CD4-positive, alpha-beta T cell treated with Interleukin-2 at 100 ng/mL for 4 hours (primary cell): ENCODE data around the gene SUGCT.

Experiments
- DNase-seq: peaks from one replicate; pipeline ENCODE4 v3.0.0-alpha.2; 2020; ENCODE audit warnings: low spot score

SUGCT gene

DNA sequence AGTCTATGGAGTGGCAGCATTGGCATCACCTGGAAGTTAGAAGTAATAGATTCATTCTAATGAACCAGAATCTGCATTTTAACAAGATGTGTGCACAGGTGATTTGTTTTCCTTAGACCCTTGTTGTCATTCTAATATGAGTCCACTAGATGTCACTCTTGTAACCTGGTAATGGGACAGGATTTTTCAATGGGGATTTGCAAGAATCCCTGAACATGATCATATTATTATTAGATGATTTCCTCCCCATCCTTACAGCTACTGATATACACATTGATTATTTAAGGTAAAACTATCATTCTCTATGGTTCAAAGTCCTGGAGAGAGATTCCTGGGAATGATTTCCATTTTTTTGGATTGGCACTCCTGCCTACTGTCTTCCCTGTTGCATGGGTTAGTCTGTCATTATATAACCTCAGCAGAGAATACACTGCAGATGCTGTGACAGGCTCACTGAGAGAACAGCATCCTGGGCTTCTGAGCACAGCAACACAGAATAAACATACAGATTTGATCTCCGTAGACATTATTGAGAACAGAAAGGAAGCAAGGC, 194.9 kb downstream of the SUGCT start:
- peak; percentile 35 for DNase-seq

GRCh38 chr7:40330408-40330807, 195.6 kb downstream of the SUGCT start:
- no peak for DNase-seq

DNA sequence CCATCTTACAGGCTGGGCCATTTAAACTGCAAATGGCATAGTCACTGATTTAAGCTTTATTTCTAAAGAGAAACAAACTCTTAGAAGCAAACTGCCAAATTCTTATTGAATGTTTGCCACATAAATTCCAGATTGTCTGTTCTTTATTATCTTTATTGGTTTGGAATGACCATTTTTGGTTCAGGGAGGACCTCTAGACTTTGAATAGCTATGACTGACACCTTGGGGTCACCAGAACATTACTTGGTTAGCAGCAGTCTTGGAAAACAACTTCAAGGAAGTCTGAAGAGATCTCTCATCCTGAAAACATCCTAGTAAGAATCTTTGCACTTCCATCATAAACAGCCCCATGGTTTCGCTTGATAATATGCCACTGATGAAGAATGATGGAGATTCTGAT, 197.1 kb downstream of the SUGCT start:
- DNase-seq, result no peak

GRCh38 chr7:40332516-40332915, 197.7 kb downstream of the SUGCT start:
- no peak for DNase-seq

- no peak for DNase-seq
Measured at GRCh38 chr7:40341836-40342235, 207.0 kb downstream of the SUGCT start.

- no peak for DNase-seq
Measured at GRCh38 chr7:40346554-40346953, 211.7 kb downstream of the SUGCT start.

DNA sequence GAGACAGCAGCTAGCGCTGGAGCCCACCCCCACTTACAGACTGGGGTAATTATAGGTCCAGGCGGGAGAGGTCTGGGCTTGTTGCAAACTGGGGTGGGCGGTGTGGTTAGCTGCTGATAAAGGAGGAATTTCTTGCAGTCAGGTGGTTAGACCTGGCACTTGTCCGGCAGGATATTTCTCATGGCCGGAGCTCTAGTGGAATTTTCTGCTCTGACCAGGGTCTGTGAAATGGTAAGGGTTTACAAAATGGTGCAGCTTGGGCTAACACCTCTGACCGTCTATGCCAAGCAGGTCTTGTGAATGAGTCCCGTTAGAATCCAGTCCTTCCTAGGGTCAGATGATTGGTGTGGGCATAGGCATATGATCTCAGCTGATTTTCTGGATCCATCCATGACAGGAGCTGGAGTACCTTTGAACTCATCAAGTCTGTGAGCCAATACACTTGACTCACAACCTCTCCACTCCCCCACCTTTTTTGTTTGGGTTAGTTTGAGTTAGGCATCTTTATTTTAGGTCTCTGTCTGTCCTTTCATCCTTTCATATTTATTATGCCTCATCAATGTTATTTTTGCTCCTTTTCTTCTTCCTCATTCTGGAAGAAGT, 213.4 kb downstream of the SUGCT start:
- DNase-seq, result no peak

DNA sequence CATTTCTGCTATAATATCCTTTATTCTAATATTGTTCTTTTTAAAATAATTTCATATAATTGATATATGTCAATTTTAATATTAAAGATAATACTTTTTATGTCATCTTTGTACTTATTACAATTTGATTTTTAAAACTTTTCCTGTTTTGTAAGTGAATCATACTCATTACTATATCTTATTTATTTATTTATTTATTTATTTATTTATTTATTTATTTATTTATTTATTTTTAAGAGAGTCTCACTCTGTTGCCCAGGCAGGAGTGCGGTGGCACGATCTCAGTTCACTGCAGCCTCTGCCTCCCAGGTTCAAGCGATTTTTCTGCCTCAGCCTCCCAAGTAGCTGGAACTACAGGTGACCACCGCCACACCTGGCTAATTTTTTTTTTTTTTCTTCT, 215.3 kb downstream of the SUGCT start:
- no peak for DNase-seq

DNA sequence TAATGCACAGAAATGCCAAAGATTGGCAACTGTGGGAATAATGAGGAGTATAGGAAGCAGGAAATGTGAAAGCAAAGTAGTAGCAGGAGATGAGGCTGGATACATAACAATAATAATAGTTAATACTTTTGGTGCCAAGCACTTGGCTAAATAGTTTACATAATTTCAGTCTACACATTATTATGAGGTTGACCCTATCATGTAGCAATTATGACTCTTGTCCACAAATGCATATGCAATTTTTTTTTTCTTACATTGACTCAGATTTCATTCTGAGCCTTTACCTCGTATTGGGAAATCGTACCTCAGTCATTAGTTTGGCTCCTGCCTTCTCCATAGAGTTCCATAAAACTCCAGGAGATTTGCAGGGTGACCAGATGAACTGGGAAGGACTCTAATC, 219.9 kb downstream of the SUGCT start:
- DNase-seq, result no peak

DNA sequence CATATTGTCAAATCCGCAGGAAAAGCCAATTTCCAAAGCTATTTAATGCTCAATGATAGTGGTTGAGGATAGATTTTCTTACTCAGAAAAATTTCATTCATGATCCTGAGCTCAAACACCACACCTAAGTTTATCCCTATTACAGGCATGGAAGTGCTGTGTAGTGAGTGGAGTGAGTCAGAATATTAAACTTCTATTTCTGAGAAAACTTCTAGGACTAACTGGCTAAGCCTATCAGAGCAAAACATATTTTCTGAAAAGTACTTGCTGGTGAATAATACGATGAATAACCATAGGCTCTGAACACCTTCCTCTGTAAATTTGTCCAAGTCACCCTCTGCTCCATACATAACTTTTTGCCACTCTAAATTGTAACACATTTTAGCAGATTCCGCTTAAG, 221.5 kb downstream of the SUGCT start:
- no peak for DNase-seq

- no peak for DNase-seq
Measured at GRCh38 chr7:40356871-40357709, 222.3 kb downstream of the SUGCT start.

DNA sequence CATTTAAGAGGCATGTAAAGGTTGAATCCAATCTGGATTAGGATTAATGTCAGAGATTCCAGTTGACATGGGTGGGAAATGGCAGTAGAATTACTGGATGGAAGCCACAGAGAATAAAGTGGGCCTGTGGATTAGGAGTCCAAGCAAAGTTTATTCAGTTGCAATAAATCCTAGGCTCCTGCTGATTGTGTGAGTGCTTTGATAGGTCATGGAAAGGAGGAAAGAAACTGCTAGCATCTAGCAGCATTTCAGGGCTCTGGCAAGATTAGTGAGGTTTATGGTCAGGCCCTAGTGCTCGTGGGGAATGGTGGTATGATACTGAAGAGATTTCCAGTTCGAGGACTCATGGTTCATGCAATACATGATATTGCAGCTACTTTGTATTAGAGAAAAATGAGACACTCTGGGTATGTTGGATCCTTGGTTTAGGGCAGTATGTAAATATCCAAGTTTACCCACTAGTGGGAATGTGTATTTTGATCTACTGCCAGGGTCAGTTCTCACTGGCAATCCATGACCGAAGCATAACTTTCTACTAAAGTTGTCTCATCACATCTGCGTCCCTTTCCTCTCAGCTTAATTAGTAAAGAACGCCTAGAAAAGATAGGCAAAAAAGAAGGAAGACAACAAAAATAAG, 235.0 kb downstream of the SUGCT start:
- DNase-seq, result no peak

GRCh38 chr7:40371806-40372440, 237.1 kb downstream of the SUGCT start:
- DNase-seq, result no peak

DNA sequence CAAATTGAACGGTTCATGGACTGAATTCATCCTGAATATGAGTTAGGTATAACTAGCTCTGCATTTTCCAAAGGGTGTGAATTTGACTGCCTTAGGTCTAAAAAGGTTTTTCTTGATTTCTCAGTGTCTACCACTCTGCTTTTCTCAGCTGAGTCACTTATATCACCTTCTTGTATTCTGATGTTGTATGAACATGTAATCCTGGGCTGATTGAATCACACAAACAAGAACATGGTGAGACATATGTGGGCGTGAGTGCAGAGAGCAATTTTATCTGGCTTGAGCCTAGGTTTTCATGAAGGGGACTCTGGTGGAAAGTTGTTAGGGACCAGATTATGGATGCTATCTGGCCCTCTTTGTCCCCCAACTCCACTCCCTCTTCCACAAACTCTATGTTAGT, 239.8 kb downstream of the SUGCT start:
- no peak for DNase-seq

DNA sequence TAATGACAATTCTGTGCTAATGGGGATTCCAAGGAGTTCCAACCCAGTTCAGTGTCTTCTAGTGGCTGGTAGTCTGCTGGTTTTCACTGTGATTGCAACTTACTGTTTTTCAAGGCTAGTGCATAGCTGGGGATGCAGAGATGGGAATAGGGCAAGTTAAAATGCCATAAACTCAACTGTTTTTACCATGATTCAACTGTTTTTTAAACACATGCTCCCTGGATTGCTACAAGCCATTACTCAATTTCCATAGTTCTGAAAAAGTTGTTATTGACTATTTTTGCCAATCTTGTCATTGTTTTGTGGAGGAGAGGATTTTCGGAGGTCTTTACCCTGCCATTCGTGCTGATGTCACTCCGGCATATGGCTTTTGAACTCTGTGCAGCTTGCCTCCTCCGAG, 245.3 kb downstream of the SUGCT start:
- no peak for DNase-seq

DNA sequence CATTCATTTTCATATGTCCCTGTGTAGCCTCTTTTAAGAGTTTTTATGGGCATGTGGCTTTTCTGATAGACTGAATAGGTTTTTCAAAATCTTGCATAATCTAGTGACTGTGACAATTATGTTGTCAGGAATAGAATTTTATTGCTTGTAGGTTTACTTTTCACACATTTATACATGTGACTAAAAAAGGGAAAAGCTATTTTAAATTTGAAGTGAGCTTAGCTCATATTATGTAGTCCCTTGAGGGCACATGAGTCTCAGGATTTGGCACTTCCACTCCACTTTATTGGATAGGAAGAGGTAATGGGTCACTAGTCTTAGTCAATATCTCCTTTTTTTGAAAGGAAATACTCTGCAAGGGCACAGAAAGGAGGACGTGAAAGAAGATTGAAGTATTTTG, 247.3 kb downstream of the SUGCT start:
- DNase-seq, result no peak

- DNase-seq, result no peak
Measured at GRCh38 chr7:40393660-40394059, 258.9 kb downstream of the SUGCT start.

DNA sequence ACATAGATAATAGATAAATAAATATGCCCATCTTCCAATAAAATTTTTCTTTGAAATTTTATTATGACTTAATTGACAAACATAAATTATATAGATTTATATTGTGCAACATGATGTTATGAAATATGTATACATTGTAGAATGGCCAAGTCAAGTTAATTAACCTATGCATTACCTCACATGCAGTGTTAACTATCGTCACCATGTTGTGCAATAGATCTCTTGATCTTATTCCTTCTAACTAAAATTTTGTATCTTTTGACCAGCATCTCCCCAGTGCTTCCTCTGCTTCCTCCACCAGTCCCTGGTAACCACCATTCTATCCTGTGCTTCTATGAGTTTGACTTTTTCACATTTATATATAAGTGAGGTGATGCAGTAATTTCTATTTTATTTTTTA, 259.6 kb downstream of the SUGCT start:
- DNase-seq, result no peak

GRCh38 chr7:40400525-40400924, 265.7 kb downstream of the SUGCT start:
- no peak for DNase-seq

DNA sequence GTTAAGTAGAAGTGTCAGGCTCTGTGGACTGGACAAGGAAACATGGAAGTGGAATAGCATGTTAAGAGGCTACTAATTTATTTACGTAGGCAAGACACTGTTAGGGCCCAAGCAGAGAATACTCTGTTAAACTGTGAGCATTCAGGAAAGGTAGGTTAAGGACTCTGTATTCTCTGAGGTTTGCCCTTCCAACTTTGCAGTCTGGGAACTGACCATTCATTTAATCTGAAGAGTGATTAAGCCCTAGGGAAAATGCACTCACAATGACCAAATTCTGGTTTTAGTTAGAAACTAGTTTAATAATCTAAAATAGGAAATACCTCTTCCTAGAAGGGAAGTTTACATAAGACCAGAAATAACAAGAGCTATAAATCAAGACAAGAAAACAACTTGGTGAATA, 266.6 kb downstream of the SUGCT start:
- no peak for DNase-seq

- no peak for DNase-seq
Measured at GRCh38 chr7:40402661-40403060, 267.9 kb downstream of the SUGCT start.

DNA sequence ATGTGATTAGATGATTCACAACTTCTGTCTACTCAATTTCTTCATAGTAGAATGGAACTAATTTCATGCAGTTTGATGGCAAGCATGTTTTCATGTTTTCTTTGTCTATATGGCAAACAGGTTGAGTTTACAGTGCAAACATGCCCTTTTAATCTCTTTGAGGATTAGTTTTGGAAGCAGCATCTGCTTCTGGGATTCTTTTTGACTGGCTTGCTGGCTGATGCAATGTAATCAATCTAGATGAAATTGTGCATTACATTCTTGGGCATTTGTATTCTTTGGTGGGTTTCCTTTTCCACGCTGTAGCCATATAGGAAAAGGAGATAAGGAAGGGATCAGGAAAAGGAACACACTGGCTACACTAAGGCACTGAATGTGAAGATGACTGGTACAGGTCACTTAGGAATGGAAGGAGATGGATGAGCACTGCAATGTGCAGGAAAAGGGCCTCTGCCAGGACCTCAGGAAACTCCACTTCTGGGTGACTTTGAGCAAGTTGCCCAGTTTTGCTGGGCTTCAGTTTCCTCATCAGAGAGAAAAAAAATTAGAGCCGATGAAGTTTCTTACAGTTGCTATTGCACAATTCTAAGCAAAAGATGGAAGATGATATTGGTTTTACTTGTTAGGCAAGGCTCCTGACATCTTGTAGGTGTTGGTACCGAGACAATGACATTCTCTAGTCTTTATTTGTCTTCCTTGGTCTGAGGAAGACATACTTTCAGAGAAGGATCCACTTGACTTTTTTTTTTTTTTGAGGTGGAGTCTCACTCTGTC, 269.1 kb downstream of the SUGCT start:
- no peak for DNase-seq
